HepG2 (cell line): ENCODE data around the gene DIPK1B. TPM values are rescaled to one million over a fixed set of nuclear protein-coding genes. Genes with fewer than 3 reads are reported as not detected.

ENCODE experiments used
- ATAC-seq: fragments of 200-7000 bp; cut with Tn5 transposase; 3 replicates; pipeline ENCODE4 v1.9.1; 2020; ENCODE audit warnings: mild to moderate bottlenecking, moderate library complexity
- BruUV-seq: library from RNA; stranded (reverse); fragments of 400-500 nt; replicated peaks from 2 replicates; lab custom pipeline; 2021; lab: Mats Ljungman, UMichigan
- CTCF ChIA-PET: fragments of 300-600 bp; formaldehyde crosslinking; extraction: SDS; loops from one replicate; lab custom pipeline; 2021; ENCODE audit warnings: low total read pairs, inconsistent platforms, low intra/inter-chr PET ratio; lab: Yijun Ruan, JAX
- POLR2A ChIA-PET: fragments of 350-600 bp; sonication (Branson Sonifier 250); formaldehyde crosslinking; loops from one replicate; lab custom pipeline; 2020; ENCODE audit warnings: antibody characterized with exemption, inconsistent platforms; lab: Yijun Ruan, JAX
- DNase-seq: peaks from one replicate; pipeline ENCODE4 v3.0.0-alpha.2; 2015; ENCODE audit warnings: low spot score
- FAIRE-seq: peaks from 3 replicates; lab custom pipeline; 2011; peaks lifted over from hg19 to GRCh38; lab: Jason Lieb, UNC
- H2AFZ ChIP-seq: one replicate; pipeline ENCODE4 v1.6.1; 2011; ENCODE audit warnings: low read length, inconsistent platforms
- H3K27ac ChIP-seq: fragments of 300-600 bp; 3 replicates; pipeline ENCODE4 v1.8.0; 2011; ENCODE audit warnings: mixed run types, mild to moderate bottlenecking, mixed read lengths, low read length, inconsistent platforms; ENCODE audit not compliant: insufficient read depth; ENCODE audit errors: extremely low read length
- H3K27me3 ChIP-seq, 2 experiments: fragments of 200-600 bp in 1 of 2; 2 replicates in 1 of 2; 3 replicates in 1 of 2; pipeline versions ENCODE4 v1.6.0 to v1.8.0; 2011; ENCODE audit warnings: low read length in 2 of 2, mild to moderate bottlenecking in 2 of 2, moderate library complexity in 2 of 2, inconsistent platforms in 1 of 2; ENCODE audit not compliant: insufficient read depth in 2 of 2, control insufficient read depth in 1 of 2
- H3K36me3 ChIP-seq, 2 experiments: fragments of 200-600 bp in 1 of 2; replicated peaks in 1 of 2; 2 replicates in 1 of 2; 3 replicates in 1 of 2; pipeline versions ENCODE4 v1.5.1 to v1.8.0; 2011; ENCODE audit warnings: low read length in 2 of 2, inconsistent platforms in 1 of 2; ENCODE audit not compliant: insufficient read depth in 2 of 2, control insufficient read depth in 1 of 2
- H3K4me1 ChIP-seq: 2 replicates; pipeline ENCODE4 v1.5.1; 2012; ENCODE audit warnings: low read length, inconsistent platforms; ENCODE audit not compliant: insufficient read depth
- H3K4me2 ChIP-seq: 2 replicates; pipeline ENCODE4 v1.6.0; 2011; ENCODE audit warnings: low read depth, low read length, inconsistent platforms
- H3K4me3 ChIP-seq, 3 experiments: fragments of 200-600 bp in 1 of 3; sonication (generic), shearing (Covaris generic) in 1 of 3; replicated peaks in 1 of 3; 2 replicates each; pipeline ENCODE4 v1.5.1; 2011 to 2016; ENCODE audit warnings: low read length in 3 of 3, inconsistent platforms in 2 of 3, low read depth in 2 of 3, mild to moderate bottlenecking in 2 of 3, control low read depth in 1 of 3, mixed read lengths in 1 of 3; ENCODE audit not compliant: insufficient read depth in 1 of 3
- H3K79me2 ChIP-seq: one replicate; pipeline ENCODE4 v1.6.1; 2011; ENCODE audit warnings: low read length, inconsistent platforms; ENCODE audit not compliant: insufficient read depth
- H3K9ac ChIP-seq: 2 replicates; pipeline ENCODE4 v1.6.0; 2011; ENCODE audit warnings: mild to moderate bottlenecking, low read depth, low read length, inconsistent platforms; ENCODE audit not compliant: insufficient read depth
- H3K9me3 ChIP-seq: 2 replicates; pipeline ENCODE4 v1.5.1; 2012; ENCODE audit warnings: mild to moderate bottlenecking, low read length
- H4K20me1 ChIP-seq: 2 replicates; pipeline ENCODE4 v1.6.0; 2011; ENCODE audit warnings: inconsistent platforms, mild to moderate bottlenecking, low read length, moderate library complexity; ENCODE audit not compliant: insufficient read depth
- ARHGAP35 ChIP-seq: sonication (generic); formaldehyde crosslinking; IDR thresholded peaks from 2 replicates; pipeline ENCODE4 v1.9.0; 2022; ENCODE audit warnings: mild to moderate bottlenecking, inconsistent platforms, moderate library complexity, missing genetic modification reagents, borderline replicate concordance
- ARNT ChIP-seq: fragments of 450-650 bp; IDR thresholded peaks from 2 replicates; pipeline ENCODE4 v1.6.1; 2017
- FOXC1 ChIP-seq: sonication (generic); formaldehyde crosslinking; IDR thresholded peaks from 2 replicates; pipeline ENCODE4 v1.8.0; 2022; ENCODE audit warnings: mild to moderate bottlenecking, missing genetic modification reagents, borderline replicate concordance
- HIC2 ChIP-seq: sonication (generic); formaldehyde crosslinking; IDR thresholded peaks from 2 replicates; pipeline ENCODE4 v1.9.0; 2022; ENCODE audit warnings: low read depth, missing genetic modification reagents
- ISX ChIP-seq: sonication (generic); formaldehyde crosslinking; conservative IDR thresholded peaks from 2 replicates; pipeline ENCODE4 v1.5.0; 2020; ENCODE audit warnings: missing genetic modification reagents
- MAX ChIP-seq: IDR thresholded peaks from 2 replicates; pipeline ENCODE4 v1.6.1; 2012; ENCODE audit warnings: inconsistent platforms
- PITX1 ChIP-seq: sonication (generic); formaldehyde crosslinking; IDR thresholded peaks from 2 replicates; pipeline ENCODE4 v1.5.1; 2020; ENCODE audit warnings: mild to moderate bottlenecking, missing genetic modification reagents
- SMAD1 ChIP-seq: sonication (generic); formaldehyde crosslinking; IDR thresholded peaks from 2 replicates; pipeline ENCODE4 v1.4.0; 2020; ENCODE audit warnings: missing genetic modification reagents, low read depth, mild to moderate bottlenecking, borderline replicate concordance
- SPEN ChIP-seq: sonication (generic); formaldehyde crosslinking; IDR thresholded peaks from 2 replicates; pipeline ENCODE4 v1.5.1; 2020; ENCODE audit warnings: low read depth, mild to moderate bottlenecking, missing genetic modification reagents
- ZBTB43 ChIP-seq: sonication (generic); formaldehyde crosslinking; conservative IDR thresholded peaks from 2 replicates; pipeline ENCODE4 v1.4.0; 2020; ENCODE audit warnings: missing genetic modification reagents
- ZNF337 ChIP-seq: sonication (generic); formaldehyde crosslinking; IDR thresholded peaks from 2 replicates; pipeline ENCODE4 v1.5.1; 2020; ENCODE audit warnings: missing genetic modification reagents, low read depth, mild to moderate bottlenecking, borderline replicate concordance
- ZNF75D ChIP-seq: sonication (generic); formaldehyde crosslinking; IDR thresholded peaks from 2 replicates; pipeline ENCODE4 v1.8.1; 2023; ENCODE audit warnings: missing genetic modification reagents, mild to moderate bottlenecking, borderline replicate concordance
- ZNF850 ChIP-seq: sonication (generic); formaldehyde crosslinking; conservative IDR thresholded peaks from 2 replicates; pipeline ENCODE4 v1.9.0; 2021; ENCODE audit warnings: mild to moderate bottlenecking, missing genetic modification reagents
- WGBS: methylation state at CpG from one replicate; pipeline ENCODE4 v1.1.6; 2017; ENCODE audit warnings: low lambda C conversion rate; 5-methylcytosine and 5-hydroxymethylcytosine counted together
- in situ Hi-C: cut with HindIII; loops from 2 replicates; pipeline ENCODE4 v1.10.0; 2017; ENCODE audit warnings: low pct_unique_long_range_greater_than_20kb; ENCODE audit not compliant: extremely low pct_ligation_motif_present
- intact Hi-C: fragments of 100-400 bp; cut with micrococcal nuclease; formaldehyde crosslinking; loops from one replicate; pipeline ENCODE4 v1.10.0; 2022; ENCODE audit not compliant: unreplicated experiment
- polyA plus RNA-seq, 8 experiments: library from polyadenylated mRNA; depleted of rRNA in 3 of 8; stranded (reverse) in 7 of 8; unstranded in 1 of 8; fragments of >200 nt; fragmentation: Illumina TruSeq in 4 of 8; extraction: Trizol in 4 of 8; gene quantifications; 2 replicates each; pipeline versions ENCODE4 v1.2.1 to v1.2.3, GENCODE V29; 2011 to 2016; ENCODE audit warnings: low read depth in 4 of 8, missing spikeins in 1 of 8, mixed read lengths in 1 of 8; ENCODE audit not compliant: insufficient read depth in 1 of 8
- total RNA-seq, 5 experiments: library from RNA; depleted of rRNA; stranded (reverse); fragments of >200 nt; fragmentation: Illumina TruSeq; extraction: Trizol; gene quantifications; 2 replicates each; pipeline ENCODE4 v1.2.3, GENCODE V29; 2016; ENCODE audit warnings: low read depth in 1 of 5

Gene DIPK1B
- total and polyA plus RNA-seq, 2 of the 13 experiments (the other 11 are each of a cell fraction or from before 2014, with no cell fraction given), result 0.18 to 3.9 TPM

GRCh38 chr9:136740491-136740890, 28.1 kb downstream of the DIPK1B start:
- intact Hi-C loops (no loop called here), in situ Hi-C loops (no loop called here)
- no peaks in the 10 kb centered on the region for H3K79me2 ChIP-seq
- H2AFZ ChIP-seq, result no peak overlapping the region
- 0 out of 2 replicates have a peak overlapping the region, but pooled peaks have one; percentile 27 for H3K4me2 ChIP-seq
- CTCF ChIA-PET, result no interaction called here
- no peaks in the 10 kb centered on the region for H3K36me3 ChIP-seq
- WGBS, result 65% methylated on average over 16 of the region's 16 CpGs
- FAIRE-seq (no peak), DNase-seq (no peak), ATAC-seq (no peak)
- POLR2A ChIA-PET, result no interaction called here
- H3K4me3 ChIP-seq, result no peak overlapping the region
- H3K9ac ChIP-seq, result no peak overlapping the region
- TF ChIP-seq PITX1 (CRISPR knock-in tag) (0 out of 2 replicates have a peak, but pooled peaks have one; percentile 10), ZNF75D (no peak), ARHGAP35 (CRISPR knock-in tag) (no peak), ZNF337 (CRISPR knock-in tag) (no peak)
- no peak overlapping the region for H3K27ac ChIP-seq
- H3K27me3 ChIP-seq, result peaks cover 15 to 79% of the 10 kb centered on the region in 2 experiments
- no peaks in the 10 kb centered on the region for H3K9me3 ChIP-seq
- no TSS peak for BruUV-seq
- H4K20me1 ChIP-seq, result no peaks in the 10 kb centered on the region
- peaks cover 25% of the 10 kb centered on the region for H3K4me1 ChIP-seq

GRCh38 chr9:136740971-136741882, 28.9 kb downstream of the DIPK1B start:
- Histone ChIP-seq H3K4me2 (peak overlapping the region; percentile 58), H3K4me3 (peak overlapping the region in 1 of 3 experiments; percentile 53; a peak in 1 of 6 replicates), H3K9ac (0 out of 2 replicates have a peak overlapping the region, but pooled peaks have one; percentile 1), H3K36me3 (no peaks in the 10 kb centered on the region), H4K20me1 (no peaks in the 10 kb centered on the region), H3K9me3 (no peaks in the 10 kb centered on the region), H2AFZ (no peak overlapping the region), H3K27me3 (peaks cover 19 to 77% of the 10 kb centered on the region in 2 experiments), H3K79me2 (no peaks in the 10 kb centered on the region), H3K27ac (no peak overlapping the region), H3K4me1 (peaks cover 25% of the 10 kb centered on the region)
- intact Hi-C loops, result no loop called here
- BruUV-seq, result no TSS peak
- FAIRE-seq (no peak), ATAC-seq (no peak; the same call in 2 of the 3 replicates), DNase-seq (no peak)
- WGBS, result 28% methylated on average over 5 of the region's 37 CpGs
- in situ Hi-C loops, result no loop called here
- POLR2A ChIA-PET, result interaction anchor here (5.2 kb wide), 1 partner anchor 13 kb away, joined by 27 read pairs; no protein-coding TSS in a partner anchor
- CTCF ChIA-PET, result no interaction called here
- TF ChIP-seq MAX, result peak; percentile 92
- 0 out of 2 replicates have a peak, but pooled peaks have one; percentile 69 for TF ChIP-seq FOXC1 (CRISPR knock-in tag)
- no peak for TF ChIP-seq SMAD1 (CRISPR knock-in tag)
- no peak; the same call in 1 of the 2 replicates for TF ChIP-seq HIC2 (CRISPR knock-in tag)
- TF ChIP-seq ISX (CRISPR knock-in tag), result no peak
- TF ChIP-seq ZNF850 (CRISPR knock-in tag), result no peak
- TF ChIP-seq ARNT, result no peak
- TF ChIP-seq ZBTB43, result peak; percentile 75; the same call in 1 of the 2 replicates
- 0 out of 2 replicates have a peak, but pooled peaks have one; percentile 38 for TF ChIP-seq SPEN (CRISPR knock-in tag)
